Omental fat pad (tissue), 4 donors: ENCODE data around the gene SLC25A51. TPM values are rescaled to one million over a fixed set of nuclear protein-coding genes. Genes with fewer than 3 reads are reported as not detected.

Experiments
- ATAC-seq: fragments of 150-250 bp; one replicate; pipeline ENCODE4 v1.9.1; 2016; ENCODE audit warnings: mild to moderate bottlenecking, moderate library complexity; ENCODE audit not compliant: low FRiP score
- DNase-seq: peaks from one replicate; pipeline ENCODE4 v3.0.0-alpha.2; 2019; ENCODE audit warnings: low spot score
- total RNA-seq, 4 donors: library from RNA; depleted of rRNA; stranded (reverse); fragments of >200 nt; gene quantifications; one replicate each; pipeline ENCODE4 v1.1.0, GENCODE V29; 2016
- TF ChIP-seq, protein P1 (sequence below), 3 donors: fragments of 450-650 bp; IDR thresholded peaks; one replicate each; pipeline ENCODE4 v1.5.1; 2016 to 2017; ENCODE audit warnings: antibody characterized with exemption in 3 of 3, mild to moderate bottlenecking in 3 of 3, moderate library complexity in 2 of 3

SLC25A51 gene, protein sequence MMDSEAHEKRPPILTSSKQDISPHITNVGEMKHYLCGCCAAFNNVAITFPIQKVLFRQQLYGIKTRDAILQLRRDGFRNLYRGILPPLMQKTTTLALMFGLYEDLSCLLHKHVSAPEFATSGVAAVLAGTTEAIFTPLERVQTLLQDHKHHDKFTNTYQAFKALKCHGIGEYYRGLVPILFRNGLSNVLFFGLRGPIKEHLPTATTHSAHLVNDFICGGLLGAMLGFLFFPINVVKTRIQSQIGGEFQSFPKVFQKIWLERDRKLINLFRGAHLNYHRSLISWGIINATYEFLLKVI
- total RNA-seq, result 10 to 100 TPM; 34.5 to 59.1 (median 52.0) TPM

DNA sequence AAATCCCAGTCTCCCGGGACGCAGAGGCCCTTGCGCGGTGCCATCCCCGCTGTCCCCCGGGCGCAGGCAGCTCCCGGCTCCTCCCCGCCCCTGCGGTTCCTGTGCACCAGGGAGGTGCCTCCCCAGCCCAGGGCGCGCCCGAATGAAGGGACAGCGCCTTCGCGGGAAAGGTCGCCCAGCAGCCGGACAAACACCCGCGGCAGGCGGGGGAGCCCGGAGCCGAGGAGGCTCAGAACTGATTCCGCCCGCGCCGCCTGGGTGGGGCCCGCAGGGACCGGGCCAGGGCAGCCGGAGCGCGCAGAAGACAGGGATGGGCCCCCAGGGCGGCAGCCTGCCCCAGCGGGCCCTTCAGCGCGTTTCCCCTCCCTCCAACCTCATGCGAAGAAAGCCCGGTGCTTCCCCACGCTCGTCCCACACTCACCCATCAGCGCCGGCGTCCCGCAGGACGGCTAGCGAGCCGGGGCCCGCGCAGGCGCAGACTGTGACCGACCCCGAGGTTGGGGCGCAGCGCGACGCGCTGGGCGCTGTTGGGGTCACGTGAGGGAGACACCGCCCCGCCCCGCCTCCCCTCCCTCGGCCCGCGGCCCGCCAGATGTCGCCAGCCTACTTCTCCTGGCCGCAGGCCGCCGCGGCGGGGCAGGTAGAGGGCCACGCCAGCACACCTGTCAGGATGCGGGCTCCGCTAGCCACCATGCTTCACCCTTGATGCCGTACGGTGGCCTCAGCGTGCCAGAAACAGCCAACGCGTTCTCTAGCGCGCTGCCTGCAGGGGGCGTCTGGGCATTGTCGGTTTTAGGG, at the start of gene SLC25A51:
TSS of gene SLC25A51 (minus strand) at position 481 of the 798 bp plus-strand sequence. CDS start 15,577 bp downstream, outside the sequence.
- TF ChIP-seq, protein P1, sequence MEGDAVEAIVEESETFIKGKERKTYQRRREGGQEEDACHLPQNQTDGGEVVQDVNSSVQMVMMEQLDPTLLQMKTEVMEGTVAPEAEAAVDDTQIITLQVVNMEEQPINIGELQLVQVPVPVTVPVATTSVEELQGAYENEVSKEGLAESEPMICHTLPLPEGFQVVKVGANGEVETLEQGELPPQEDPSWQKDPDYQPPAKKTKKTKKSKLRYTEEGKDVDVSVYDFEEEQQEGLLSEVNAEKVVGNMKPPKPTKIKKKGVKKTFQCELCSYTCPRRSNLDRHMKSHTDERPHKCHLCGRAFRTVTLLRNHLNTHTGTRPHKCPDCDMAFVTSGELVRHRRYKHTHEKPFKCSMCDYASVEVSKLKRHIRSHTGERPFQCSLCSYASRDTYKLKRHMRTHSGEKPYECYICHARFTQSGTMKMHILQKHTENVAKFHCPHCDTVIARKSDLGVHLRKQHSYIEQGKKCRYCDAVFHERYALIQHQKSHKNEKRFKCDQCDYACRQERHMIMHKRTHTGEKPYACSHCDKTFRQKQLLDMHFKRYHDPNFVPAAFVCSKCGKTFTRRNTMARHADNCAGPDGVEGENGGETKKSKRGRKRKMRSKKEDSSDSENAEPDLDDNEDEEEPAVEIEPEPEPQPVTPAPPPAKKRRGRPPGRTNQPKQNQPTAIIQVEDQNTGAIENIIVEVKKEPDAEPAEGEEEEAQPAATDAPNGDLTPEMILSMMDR (IDR thresholded peaks at IDR 0.05), result peak in 2 of 3 donors; percentile 71 to 89
- ATAC-seq (peak; percentile 84), DNase-seq (peak; percentile 97)

DNA sequence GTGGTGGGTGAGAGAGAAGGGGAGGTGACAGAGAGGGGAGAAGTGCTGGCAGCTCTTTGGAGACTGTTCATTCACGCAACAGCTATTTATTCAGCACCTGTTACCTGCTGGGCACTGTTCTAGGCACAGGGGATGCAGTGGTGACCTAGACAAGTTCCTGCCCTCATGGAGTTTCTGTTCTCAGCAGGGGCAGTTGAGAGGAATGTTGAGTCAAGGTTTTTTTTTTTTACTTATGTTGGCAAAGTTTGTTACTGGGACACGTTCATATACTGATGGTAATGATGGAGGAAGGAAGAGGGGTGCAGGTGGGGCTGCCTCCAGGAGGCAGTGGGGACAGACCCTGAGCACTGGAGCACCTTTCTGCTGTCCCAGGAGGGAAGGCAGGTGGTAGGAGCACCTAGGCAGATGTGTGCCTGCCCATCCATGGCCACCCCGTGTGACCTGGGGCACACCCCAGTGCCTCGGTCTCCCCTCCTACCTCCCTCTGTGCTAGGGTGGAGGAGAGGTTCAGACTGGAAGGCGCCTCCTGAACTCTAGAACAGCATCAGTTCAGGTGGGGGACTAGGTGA, 49.4 kb upstream of the SLC25A51 start:
- no peak for DNase-seq
- TF ChIP-seq, protein P1 (IDR thresholded peaks at IDR 0.05), result no peak
- ATAC-seq, result no peak

DNA sequence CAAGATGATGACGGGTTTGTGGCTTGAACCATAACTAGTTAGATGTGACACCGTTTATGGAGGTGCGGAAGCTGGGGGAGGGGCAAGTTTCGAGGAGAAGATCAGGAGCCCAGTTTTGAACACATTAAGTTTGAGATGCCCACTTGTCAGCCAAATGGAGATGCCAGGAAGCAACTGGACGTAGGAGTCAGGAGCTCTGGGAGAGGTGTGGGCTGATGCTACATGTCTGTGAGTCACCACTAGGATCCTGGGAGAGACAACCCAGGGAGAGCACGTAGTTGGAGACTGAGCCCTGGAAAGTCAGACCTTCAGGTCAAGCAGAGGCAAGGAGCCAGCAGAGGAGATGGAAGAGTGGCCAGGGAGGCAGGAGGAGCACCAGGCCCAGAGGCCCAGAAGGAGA, 48.8 kb upstream of the SLC25A51 start:
- no peak for DNase-seq
- TF ChIP-seq, protein P1 (IDR thresholded peaks at IDR 0.05), result no peak
- peak; percentile 31 for ATAC-seq

DNA sequence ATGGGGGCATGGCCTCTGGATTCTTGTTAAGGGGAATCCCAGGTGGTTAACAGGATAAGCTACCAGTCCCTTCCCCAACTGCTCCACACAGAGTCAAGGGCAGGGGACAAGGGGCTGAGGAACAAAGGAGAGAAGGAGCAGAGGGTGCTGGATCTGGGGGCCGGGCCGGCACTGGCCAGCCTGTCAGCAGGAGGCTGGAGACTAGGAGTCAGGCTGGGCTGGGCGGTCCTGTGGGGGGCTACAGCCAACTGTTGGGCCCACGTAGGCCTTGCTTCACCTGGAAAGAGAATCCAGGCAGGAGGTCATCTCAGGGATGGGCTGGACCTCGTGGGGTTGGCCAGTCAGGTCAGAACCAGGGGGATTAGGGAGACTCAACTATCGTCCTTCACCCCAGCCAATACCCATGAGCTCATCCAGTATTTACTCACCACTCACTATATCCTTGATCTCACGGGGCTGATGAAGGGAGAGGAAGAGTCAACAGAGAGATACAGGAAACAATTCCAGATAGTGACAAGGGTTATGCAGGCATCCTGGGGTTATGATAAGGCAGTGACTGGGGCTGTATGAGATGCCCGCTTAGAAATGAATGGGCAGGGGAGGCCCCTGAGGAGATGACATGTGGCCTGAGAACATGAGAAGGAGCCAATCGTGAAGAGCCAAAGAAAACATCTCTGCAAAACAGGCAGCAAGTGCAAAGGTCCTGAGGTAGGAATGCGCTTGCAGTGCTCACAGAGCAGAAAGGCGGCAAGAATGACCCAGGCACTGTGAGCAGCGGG, 47.9 kb upstream of the SLC25A51 start:
- TF ChIP-seq, protein P1 (IDR thresholded peaks at IDR 0.05), result no peak
- ATAC-seq (no peak), DNase-seq (no peak)

DNA sequence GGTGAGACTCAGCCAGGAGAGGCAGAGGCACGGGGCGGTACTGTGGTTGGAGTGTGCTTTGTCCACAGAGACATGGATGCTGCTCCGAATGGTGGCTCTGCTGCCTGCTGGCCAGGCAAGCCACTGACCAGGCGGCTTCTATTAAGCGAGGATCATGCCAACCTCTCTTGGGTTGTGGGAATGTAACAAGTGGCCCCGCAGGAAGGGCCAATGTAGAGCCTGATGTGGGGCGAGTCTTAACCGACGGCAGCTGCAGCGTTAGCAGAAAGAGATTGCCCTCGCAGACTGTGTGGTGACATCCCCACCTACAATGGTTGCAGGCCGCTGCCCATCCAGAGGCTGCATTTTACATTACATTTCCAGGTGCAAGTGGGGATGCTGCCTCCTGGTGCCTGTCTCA, 46.6 kb upstream of the SLC25A51 start:
- ATAC-seq (no peak), DNase-seq (no peak)
- TF ChIP-seq, protein P1 (IDR thresholded peaks at IDR 0.05), result no peak

DNA sequence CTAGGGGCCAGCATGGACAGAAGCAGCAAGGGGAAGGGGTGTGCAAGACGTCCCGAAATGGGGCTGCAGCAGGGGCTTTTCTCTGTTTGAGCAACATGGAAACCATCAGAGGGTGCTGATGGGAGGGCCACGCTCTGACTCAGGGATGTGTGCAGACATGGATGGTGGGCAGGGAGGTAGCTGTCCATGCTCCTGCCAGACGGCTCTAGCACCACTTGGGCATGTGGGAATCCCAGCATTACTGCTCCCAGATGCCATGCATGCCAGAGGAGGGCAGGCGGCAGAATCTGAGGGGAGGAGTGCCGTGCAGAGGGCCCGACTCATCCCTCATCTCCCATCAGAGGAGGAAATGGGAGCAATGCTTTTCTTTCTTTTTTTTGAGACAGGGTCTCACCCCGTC, 45.6 kb upstream of the SLC25A51 start:
- ATAC-seq (peak; percentile 24), DNase-seq (no peak)
- TF ChIP-seq, protein P1 (IDR thresholded peaks at IDR 0.05), result no peak
